Ishikawa (cell line): Measurements from ENCODE around the gene VWA7.
A peak's percentile ranks its signal among the peaks of the same experiment; 100 is the strongest.

Experiments used
- CEBPB ChIP-seq: IDR thresholded peaks from 2 replicates; pipeline ENCODE4 v1.6.1; 2012
- CREB1 ChIP-seq: IDR thresholded peaks from 2 replicates; pipeline ENCODE4 v1.6.1; 2012; ENCODE audit warnings: low read depth
- EGR1 ChIP-seq: IDR thresholded peaks from 2 replicates; pipeline ENCODE4 v1.6.1; 2012
- EP300 ChIP-seq: IDR thresholded peaks from 2 replicates; pipeline ENCODE4 v1.6.1; 2012; ENCODE audit warnings: borderline replicate concordance
- FOXM1 ChIP-seq: IDR thresholded peaks from 2 replicates; pipeline ENCODE4 v1.6.1; 2012; ENCODE audit warnings: low read depth, borderline replicate concordance
- MAX ChIP-seq: IDR thresholded peaks from 2 replicates; pipeline ENCODE4 v1.6.1; 2012
- NFIC ChIP-seq: IDR thresholded peaks from 2 replicates; pipeline ENCODE4 v1.6.1; 2012
- RAD21 ChIP-seq: IDR thresholded peaks from 2 replicates; pipeline ENCODE4 v1.6.1; 2012; ENCODE audit warnings: low read depth
- TAF1 ChIP-seq: IDR thresholded peaks from 2 replicates; pipeline ENCODE4 v1.6.1; 2012; ENCODE audit warnings: low read depth, mild to moderate bottlenecking
- TCF12 ChIP-seq: IDR thresholded peaks from 2 replicates; pipeline ENCODE4 v1.6.1; 2012; ENCODE audit warnings: low read depth
- TEAD4 ChIP-seq: IDR thresholded peaks from 2 replicates; pipeline ENCODE4 v1.6.1; 2012
- YY1 ChIP-seq: IDR thresholded peaks from 2 replicates; pipeline ENCODE4 v1.6.1; 2012; ENCODE audit warnings: low read depth
- ZBTB7A ChIP-seq: IDR thresholded peaks from 2 replicates; pipeline ENCODE4 v1.6.1; 2012; ENCODE audit warnings: low read depth
- TF ChIP-seq, protein P1 (sequence below): IDR thresholded peaks from 2 replicates; pipeline ENCODE4 v1.6.1; 2012
- TF ChIP-seq, protein P2 (sequence below): IDR thresholded peaks from 2 replicates; pipeline ENCODE4 v1.6.1; 2012; ENCODE audit warnings: low read depth, mild to moderate bottlenecking

Gene VWA7

GRCh38 chr6:31729979-31730630 is 47.0 kb downstream of the VWA7 start:
- TF ChIP-seq, protein P1, sequence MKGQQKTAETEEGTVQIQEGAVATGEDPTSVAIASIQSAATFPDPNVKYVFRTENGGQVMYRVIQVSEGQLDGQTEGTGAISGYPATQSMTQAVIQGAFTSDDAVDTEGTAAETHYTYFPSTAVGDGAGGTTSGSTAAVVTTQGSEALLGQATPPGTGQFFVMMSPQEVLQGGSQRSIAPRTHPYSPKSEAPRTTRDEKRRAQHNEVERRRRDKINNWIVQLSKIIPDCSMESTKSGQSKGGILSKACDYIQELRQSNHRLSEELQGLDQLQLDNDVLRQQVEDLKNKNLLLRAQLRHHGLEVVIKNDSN: no peak
- TF ChIP-seq NFIC (peak; percentile 26), CREB1 (no peak), TEAD4 (peak; percentile 37), TCF12 (no peak; the same call in 1 of the 2 replicates), MAX (0 out of 2 replicates have a peak, but pooled peaks have one; percentile 10), EGR1 (no peak), YY1 (0 out of 2 replicates have a peak, but pooled peaks have one; percentile 28), TAF1 (peak; percentile 43; the same call in 1 of the 2 replicates), CEBPB (no peak), EP300 (peak; percentile 34; the same call in 1 of the 2 replicates), RAD21 (no peak; the same call in 1 of the 2 replicates), ZBTB7A (peak; percentile 33; the same call in 1 of the 2 replicates), FOXM1 (no peak)
- TF ChIP-seq, protein P2, sequence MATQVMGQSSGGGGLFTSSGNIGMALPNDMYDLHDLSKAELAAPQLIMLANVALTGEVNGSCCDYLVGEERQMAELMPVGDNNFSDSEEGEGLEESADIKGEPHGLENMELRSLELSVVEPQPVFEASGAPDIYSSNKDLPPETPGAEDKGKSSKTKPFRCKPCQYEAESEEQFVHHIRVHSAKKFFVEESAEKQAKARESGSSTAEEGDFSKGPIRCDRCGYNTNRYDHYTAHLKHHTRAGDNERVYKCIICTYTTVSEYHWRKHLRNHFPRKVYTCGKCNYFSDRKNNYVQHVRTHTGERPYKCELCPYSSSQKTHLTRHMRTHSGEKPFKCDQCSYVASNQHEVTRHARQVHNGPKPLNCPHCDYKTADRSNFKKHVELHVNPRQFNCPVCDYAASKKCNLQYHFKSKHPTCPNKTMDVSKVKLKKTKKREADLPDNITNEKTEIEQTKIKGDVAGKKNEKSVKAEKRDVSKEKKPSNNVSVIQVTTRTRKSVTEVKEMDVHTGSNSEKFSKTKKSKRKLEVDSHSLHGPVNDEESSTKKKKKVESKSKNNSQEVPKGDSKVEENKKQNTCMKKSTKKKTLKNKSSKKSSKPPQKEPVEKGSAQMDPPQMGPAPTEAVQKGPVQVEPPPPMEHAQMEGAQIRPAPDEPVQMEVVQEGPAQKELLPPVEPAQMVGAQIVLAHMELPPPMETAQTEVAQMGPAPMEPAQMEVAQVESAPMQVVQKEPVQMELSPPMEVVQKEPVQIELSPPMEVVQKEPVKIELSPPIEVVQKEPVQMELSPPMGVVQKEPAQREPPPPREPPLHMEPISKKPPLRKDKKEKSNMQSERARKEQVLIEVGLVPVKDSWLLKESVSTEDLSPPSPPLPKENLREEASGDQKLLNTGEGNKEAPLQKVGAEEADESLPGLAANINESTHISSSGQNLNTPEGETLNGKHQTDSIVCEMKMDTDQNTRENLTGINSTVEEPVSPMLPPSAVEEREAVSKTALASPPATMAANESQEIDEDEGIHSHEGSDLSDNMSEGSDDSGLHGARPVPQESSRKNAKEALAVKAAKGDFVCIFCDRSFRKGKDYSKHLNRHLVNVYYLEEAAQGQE: no peak

GRCh38 chr6:31729515-31729978 is 47.6 kb downstream of the VWA7 start:
- TF ChIP-seq ZBTB7A (no peak), MAX (peak; percentile 52; the same call in 1 of the 2 replicates), RAD21 (peak; percentile 67), TAF1 (peak; percentile 40; the same call in 1 of the 2 replicates), TEAD4 (peak; percentile 68), EGR1 (no peak), EP300 (no peak), CREB1 (no peak), NFIC (no peak), CEBPB (no peak)
- TF ChIP-seq, protein P1: peak; percentile 36; the same call in 1 of the 2 replicates

DNA sequence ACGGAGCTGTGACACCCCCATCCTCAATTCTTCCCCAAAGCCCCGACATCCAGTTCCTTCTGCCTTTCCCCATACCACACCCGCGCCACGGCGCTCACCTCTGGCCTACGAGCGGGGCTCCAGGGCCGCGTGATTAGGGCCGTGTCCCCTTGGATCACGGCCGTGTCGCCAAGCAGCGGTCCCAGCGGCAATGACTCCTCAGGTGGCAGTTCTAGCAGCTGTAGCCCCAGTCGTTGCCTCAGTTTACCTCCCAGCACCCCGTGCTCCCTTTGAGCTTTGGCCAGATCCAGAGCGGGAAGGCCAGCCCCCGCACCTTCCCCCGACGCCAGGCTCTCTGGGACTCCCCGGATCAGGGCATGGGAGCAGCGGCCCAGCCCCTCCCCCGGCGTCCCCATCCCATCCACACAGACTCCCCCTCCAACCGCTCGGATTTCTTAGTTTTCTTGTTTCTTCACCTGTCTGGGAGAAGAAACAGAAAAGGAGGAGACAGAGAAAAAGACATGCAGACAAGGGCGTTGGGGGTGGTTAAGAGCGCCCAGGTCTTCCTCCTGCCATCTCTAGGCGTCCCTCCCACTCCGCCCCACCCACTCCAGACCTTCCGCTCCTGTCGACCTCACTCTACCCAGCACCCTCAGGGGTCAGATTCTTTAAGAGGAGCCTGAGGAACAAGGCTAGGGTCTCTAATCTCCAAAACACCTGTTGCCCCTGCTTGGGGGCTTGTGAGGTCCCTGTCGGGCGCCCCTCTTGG is 48.2 kb downstream of the VWA7 start, which contains the start of gene DDAH2:
TSS of gene DDAH2 (minus strand) at position 533 of the 748 bp plus-strand sequence. CDS start at position 395, 138 bp downstream.
- TF ChIP-seq NFIC: no peak
- TF ChIP-seq ZBTB7A: peak; percentile 93

GRCh38 chr6:31727717-31728671 is 49.1 kb downstream of the VWA7 start:
- no peak for TF ChIP-seq MAX
- no peak for TF ChIP-seq YY1
- no peak for TF ChIP-seq ZBTB7A
- TF ChIP-seq EGR1: no peak
- TF ChIP-seq, protein P1: no peak
- TF ChIP-seq RAD21: no peak
- no peak for TF ChIP-seq EP300
- TF ChIP-seq CREB1: no peak

DNA sequence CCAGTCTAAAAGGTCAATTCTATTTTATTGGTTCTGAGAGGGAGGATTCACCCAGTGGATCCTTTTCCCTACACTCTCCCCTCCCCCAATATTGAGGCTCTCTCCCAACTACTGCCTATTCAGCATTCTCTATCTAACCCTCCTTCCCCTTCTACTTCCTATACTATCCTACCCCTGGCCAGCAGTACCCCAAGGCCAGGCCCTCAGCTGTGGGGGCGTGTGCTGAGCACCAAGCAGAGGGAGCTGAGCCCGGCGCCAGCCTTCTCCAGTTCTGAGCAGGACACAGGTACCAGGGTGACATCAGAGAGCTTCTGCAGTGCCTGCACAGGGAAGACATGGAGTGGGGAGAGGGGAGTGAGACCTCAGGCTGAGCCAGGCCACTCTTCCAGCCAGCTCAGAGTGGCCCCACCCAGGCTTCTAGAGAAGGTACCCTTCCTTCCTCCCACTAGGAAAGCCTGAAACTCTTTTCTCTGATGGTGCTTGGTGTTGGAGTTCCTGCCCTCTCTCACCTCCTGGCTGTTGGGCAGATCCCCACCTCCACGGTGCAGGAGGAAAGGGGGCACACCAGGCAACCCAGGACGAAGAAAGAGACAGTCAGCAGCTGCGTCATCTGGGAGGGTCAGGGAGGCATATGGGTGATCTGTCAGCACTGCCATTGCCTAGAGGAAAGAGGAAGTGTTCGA is 50.0 kb downstream of the VWA7 start:
- TF ChIP-seq ZBTB7A: no peak
- TF ChIP-seq EP300: no peak
- no peak for TF ChIP-seq MAX
- no peak for TF ChIP-seq CEBPB
- no peak for TF ChIP-seq YY1
- TF ChIP-seq TAF1: no peak
